AG10803 (cell line): ENCODE results near the gene GJA3.
A peak's percentile ranks its signal among the peaks of the same experiment; 100 is the strongest.

ENCODE experiments used
- DNase-seq: peaks from one replicate; pipeline ENCODE4 v3.0.0; 2010; ENCODE audit warnings: low read depth
- H3K4me3 ChIP-seq: 2 replicates; pipeline ENCODE4 v1.5.1; 2011; ENCODE audit warnings: mild to moderate bottlenecking, low read length, control low read depth
- CTCF ChIP-seq: conservative IDR thresholded peaks from 2 replicates; pipeline ENCODE4 v1.5.1; 2011; ENCODE audit warnings: mild to moderate bottlenecking, low read length, control low read depth, inconsistent platforms

The GJA3 gene

GRCh38 chr13:20190481-20191310 is 29.8 kb upstream of the GJA3 start:
- no peak for TF ChIP-seq CTCF
- DNase-seq, result peak; percentile 75

GRCh38 chr13:20190076-20190475 is 29.2 kb upstream of the GJA3 start:
- no peak for TF ChIP-seq CTCF
- DNase-seq, result no peak
- H3K4me3 ChIP-seq, result no peak overlapping the region

More at GRCh38 chr13:20190481-20191310, 29.8 kb upstream of the GJA3 start:
- H3K4me3 ChIP-seq, result no peak overlapping the region

GRCh38 chr13:20188667-20189553 is 28.1 kb upstream of the GJA3 start:
- no peak for TF ChIP-seq CTCF
- DNase-seq, result no peak

GRCh38 chr13:20186771-20187170 is 25.9 kb upstream of the GJA3 start:
- TF ChIP-seq CTCF, result no peak
- no peak overlapping the region for H3K4me3 ChIP-seq
- DNase-seq, result no peak

More at GRCh38 chr13:20188667-20189553, 28.1 kb upstream of the GJA3 start:
- H3K4me3 ChIP-seq, result no peak overlapping the region

GRCh38 chr13:20185366-20186056 is 24.7 kb upstream of the GJA3 start:
- TF ChIP-seq CTCF, result no peak
- no peak overlapping the region for H3K4me3 ChIP-seq
- no peak for DNase-seq

- no peak overlapping the region for H3K4me3 ChIP-seq
- TF ChIP-seq CTCF, result peak; percentile 94
- DNase-seq, result peak; percentile 72
These were observed 21.5 kb upstream of the GJA3 start for GRCh38 chr13:20182231-20182846.
